NB4 (cell line): ENCODE data around the gene PRG3.

Source experiments
- MAX ChIP-seq: IDR thresholded peaks from 2 replicates; pipeline ENCODE4 v1.6.1; 2011; ENCODE audit warnings: low read depth, low read length
- POLR2A ChIP-seq: IDR thresholded peaks from 2 replicates; pipeline ENCODE4 v1.6.1; 2011; ENCODE audit warnings: mild to moderate bottlenecking; ENCODE audit not compliant: insufficient read length; ENCODE audit errors: extremely low read depth
- TF ChIP-seq, protein P1 (sequence below): IDR thresholded peaks from one replicate; pipeline ENCODE4 v1.5.1; 2012; ENCODE audit warnings: low read depth, low read length

DNA sequence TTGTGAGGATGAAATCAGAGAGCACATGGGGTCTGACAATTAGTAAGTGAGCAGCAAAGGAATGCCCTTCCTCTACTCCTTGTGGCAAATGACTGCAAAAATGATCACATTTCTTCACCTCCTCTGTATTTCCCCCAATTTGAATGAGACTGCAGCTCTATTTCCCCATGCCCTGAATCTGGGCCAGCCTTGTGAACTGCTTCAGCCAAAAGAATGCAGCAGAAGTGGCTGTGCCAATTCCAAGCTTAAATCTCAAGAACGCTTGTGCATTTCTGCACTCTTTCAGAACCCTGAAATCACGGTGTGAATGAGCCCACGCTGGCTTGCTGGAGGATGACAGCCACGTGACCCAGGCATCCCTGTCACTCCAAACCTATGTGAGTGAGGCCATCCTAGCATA, 36.1 kb upstream of the PRG3 start:
- TF ChIP-seq MAX, result no peak
- TF ChIP-seq, protein P1, sequence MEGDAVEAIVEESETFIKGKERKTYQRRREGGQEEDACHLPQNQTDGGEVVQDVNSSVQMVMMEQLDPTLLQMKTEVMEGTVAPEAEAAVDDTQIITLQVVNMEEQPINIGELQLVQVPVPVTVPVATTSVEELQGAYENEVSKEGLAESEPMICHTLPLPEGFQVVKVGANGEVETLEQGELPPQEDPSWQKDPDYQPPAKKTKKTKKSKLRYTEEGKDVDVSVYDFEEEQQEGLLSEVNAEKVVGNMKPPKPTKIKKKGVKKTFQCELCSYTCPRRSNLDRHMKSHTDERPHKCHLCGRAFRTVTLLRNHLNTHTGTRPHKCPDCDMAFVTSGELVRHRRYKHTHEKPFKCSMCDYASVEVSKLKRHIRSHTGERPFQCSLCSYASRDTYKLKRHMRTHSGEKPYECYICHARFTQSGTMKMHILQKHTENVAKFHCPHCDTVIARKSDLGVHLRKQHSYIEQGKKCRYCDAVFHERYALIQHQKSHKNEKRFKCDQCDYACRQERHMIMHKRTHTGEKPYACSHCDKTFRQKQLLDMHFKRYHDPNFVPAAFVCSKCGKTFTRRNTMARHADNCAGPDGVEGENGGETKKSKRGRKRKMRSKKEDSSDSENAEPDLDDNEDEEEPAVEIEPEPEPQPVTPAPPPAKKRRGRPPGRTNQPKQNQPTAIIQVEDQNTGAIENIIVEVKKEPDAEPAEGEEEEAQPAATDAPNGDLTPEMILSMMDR, result no peak
- TF ChIP-seq POLR2A, result no peak
